ENCODE data around the gene EFCAB6. TPM values are rescaled to one million over a fixed set of nuclear protein-coding genes. Genes with fewer than 3 reads are reported as not detected.

The EFCAB6 gene
- total RNA-seq, 6 donors from 2014 or later: 2.4 to 94.3 (median 6.6) TPM

GRCh38 chr22:43516996-43517635 is 295.0 kb downstream of the EFCAB6 start:
- 78 to 87% methylated on average over 10 to 14 of the region's 14 CpGs for WGBS, 2 donors
- H3K27ac ChIP-seq: no peak overlapping the region
- H3K27me3 ChIP-seq: no peaks in the 10 kb centered on the region
- no peaks in the 10 kb centered on the region for H3K4me1 ChIP-seq
- H3K36me3 ChIP-seq: no peaks in the 10 kb centered on the region
- ATAC-seq (ENCODE audit: low FRiP score in 2 of 2) (peak in 1 of 2 donors; percentile 41), DNase-seq (no peak)
- TF ChIP-seq POLR2AphosphoS5 (IDR thresholded peaks at IDR 0.05) (no peak), POLR2A (IDR thresholded peaks at IDR 0.05) (no peak), EP300 (IDR thresholded peaks at IDR 0.05) (no peak)
- no peak overlapping the region for H3K4me3 ChIP-seq
- H3K9me3 ChIP-seq: no peaks in the 10 kb centered on the region

GRCh38 chr22:43516386-43516785 is 295.7 kb downstream of the EFCAB6 start:
- ATAC-seq (ENCODE audit: low FRiP score in 2 of 2): no peak
- no peaks in the 10 kb centered on the region for H3K4me1 ChIP-seq
- TF ChIP-seq EP300 (IDR thresholded peaks at IDR 0.05) (no peak), POLR2AphosphoS5 (IDR thresholded peaks at IDR 0.05) (no peak), POLR2A (IDR thresholded peaks at IDR 0.05) (no peak), CTCF (IDR thresholded peaks at IDR 0.05) (no peak)
- H3K4me3 ChIP-seq: no peak overlapping the region
- DNase-seq: no peak
- 74 to 100% methylated on average over 3 to 14 of the region's 14 CpGs for WGBS, 2 donors
- no peaks in the 10 kb centered on the region for H3K36me3 ChIP-seq
- H3K9me3 ChIP-seq: no peaks in the 10 kb centered on the region
- H3K27me3 ChIP-seq: no peaks in the 10 kb centered on the region
- H3K27ac ChIP-seq: no peak overlapping the region

DNA sequence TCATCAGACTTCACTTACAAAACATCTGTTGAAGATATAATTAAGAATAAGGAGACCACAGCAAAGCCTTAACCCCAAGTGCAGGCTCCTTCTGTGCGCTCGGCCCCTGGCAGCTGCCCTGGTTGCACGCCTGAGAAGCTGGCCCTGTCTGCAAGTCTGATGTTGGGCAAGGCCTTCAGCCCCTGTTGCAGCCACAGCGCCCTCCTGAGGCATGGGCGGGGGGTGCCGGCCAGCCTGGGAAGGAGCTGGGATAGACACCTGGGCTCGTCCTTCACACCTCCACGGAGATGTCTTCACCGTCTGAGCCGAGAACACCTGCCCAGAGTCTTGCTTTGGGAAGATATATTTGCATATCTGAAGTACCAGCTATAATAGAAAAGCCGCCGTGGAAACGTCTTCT is 296.2 kb downstream of the EFCAB6 start:
- no peak for ATAC-seq (ENCODE audit: low FRiP score in 2 of 2)
- Histone ChIP-seq H3K4me1 (no peaks in the 10 kb centered on the region), H3K36me3 (no peaks in the 10 kb centered on the region), H3K27me3 (no peaks in the 10 kb centered on the region), H3K9me3 (no peaks in the 10 kb centered on the region), H3K27ac (no peak overlapping the region), H3K4me3 (no peak overlapping the region)
- no peak for TF ChIP-seq EP300 (IDR thresholded peaks at IDR 0.05)
- no peak for TF ChIP-seq CTCF (IDR thresholded peaks at IDR 0.05)
- TF ChIP-seq POLR2A (IDR thresholded peaks at IDR 0.05): no peak
- no peak for TF ChIP-seq POLR2AphosphoS5 (IDR thresholded peaks at IDR 0.05)
- peak in 1 of 2 donors; percentile 76 for DNase-seq
- 59 to 76% methylated on average over 11 to 13 of the region's 13 CpGs for WGBS, 2 donors

DNA sequence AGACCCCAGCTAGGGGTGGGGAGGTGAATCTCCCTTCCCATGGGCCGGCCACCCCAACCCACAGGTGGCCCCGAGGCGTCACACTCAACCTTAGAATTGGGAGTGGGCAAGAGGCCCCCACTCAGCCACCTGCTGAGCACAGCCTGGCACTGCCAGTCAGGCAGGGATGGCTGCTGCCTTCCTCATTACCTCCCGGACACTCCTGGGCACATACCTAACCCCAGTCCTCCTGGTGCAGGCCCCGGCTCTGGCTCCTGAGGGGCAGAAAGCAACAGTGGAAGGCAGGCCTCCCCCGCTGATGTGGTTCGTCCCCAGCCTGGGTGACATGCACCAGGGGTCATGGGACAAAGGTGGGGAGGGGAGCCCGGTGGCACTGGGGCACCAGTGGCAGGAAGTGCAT is 296.7 kb downstream of the EFCAB6 start:
- Histone ChIP-seq H3K4me3 (no peak overlapping the region), H3K27me3 (no peaks in the 10 kb centered on the region), H3K36me3 (no peaks in the 10 kb centered on the region), H3K27ac (no peak overlapping the region), H3K9me3 (no peaks in the 10 kb centered on the region), H3K4me1 (no peaks in the 10 kb centered on the region)
- ATAC-seq (ENCODE audit: low FRiP score in 2 of 2) (no peak), DNase-seq (peak in 1 of 2 donors; percentile 50)
- no peak for TF ChIP-seq POLR2AphosphoS5 (IDR thresholded peaks at IDR 0.05)
- no peak for TF ChIP-seq EP300 (IDR thresholded peaks at IDR 0.05)
- TF ChIP-seq CTCF (IDR thresholded peaks at IDR 0.05): no peak
- no peak for TF ChIP-seq POLR2A (IDR thresholded peaks at IDR 0.05)
- WGBS, 2 donors: 82 to 88% methylated on average over 7 to 8 of the region's 8 CpGs

- 77 to 84% methylated on average over 23 to 30 of the region's 31 CpGs for WGBS, 2 donors
- peak in 1 of 2 donors; percentile 59 for DNase-seq
- TF ChIP-seq CTCF (IDR thresholded peaks at IDR 0.05) (no peak), EP300 (IDR thresholded peaks at IDR 0.05) (no peak), POLR2AphosphoS5 (IDR thresholded peaks at IDR 0.05) (no peak), POLR2A (IDR thresholded peaks at IDR 0.05) (no peak)
Observed at GRCh38 chr22:43514476-43515157, 297.5 kb downstream of the EFCAB6 start.

More at GRCh38 chr22:43514476-43515157, 297.5 kb downstream of the EFCAB6 start:
- H3K4me3 ChIP-seq: no peak overlapping the region
- no peaks in the 10 kb centered on the region for H3K27me3 ChIP-seq
- no peaks in the 10 kb centered on the region for H3K36me3 ChIP-seq
- no peaks in the 10 kb centered on the region for H3K4me1 ChIP-seq
- no peak for ATAC-seq (ENCODE audit: low FRiP score in 2 of 2)
- no peak overlapping the region for H3K27ac ChIP-seq
- H3K9me3 ChIP-seq: no peaks in the 10 kb centered on the region
